ENCODE measurements around the gene USF1.

- TF ChIP-seq CTCF (conservative IDR thresholded peaks at IDR 0.05; ENCODE audit: low read depth in 2 of 2): no peak
- no peak for TF ChIP-seq EZH2phosphoT487 (IDR thresholded peaks at IDR 0.05; ENCODE audit: unreplicated experiment)
- no peak for TF ChIP-seq EZH2 (IDR thresholded peaks at IDR 0.05; ENCODE audit: low read depth, unreplicated experiment)
- TF ChIP-seq REST (IDR thresholded peaks at IDR 0.05; ENCODE audit: unreplicated experiment): no peak
- TF ChIP-seq POLR2AphosphoS5 (IDR thresholded peaks at IDR 0.05; ENCODE audit: low read depth): no peak
Observed at GRCh38 chr1:161088587-161089110, 42.9 kb upstream of the USF1 start.

Measured in GM23338 (cell line).